ENCODE data around the gene BCL7A. TPM values are rescaled to one million over a fixed set of nuclear protein-coding genes. Genes with fewer than 3 reads are reported as not detected.
A peak's percentile ranks its signal among the peaks of the same experiment; 100 is the strongest.

BCL7A gene
- total and polyA plus RNA-seq, 2 of the 8 experiments (the other 6 are each of a cell fraction or from before 2014, with no cell fraction given), result 11.9 to 12.7 TPM

GRCh38 chr12:122063694-122064024 lies 42.0 kb downstream of the BCL7A start:
- ChIA-PET CTCF (ENCODE audit: partially characterized antibody) (interaction anchor here (0.6 to 20.6 kb wide), 20 partner anchors 9 to 367 kb away, joined by 3 to 379 read pairs (median 4); partner anchors contain the start of gene CFAP251), POLR2A (ENCODE audit: partially characterized antibody) (interaction anchor here (0.6 to 3.1 kb wide), 7 partner anchors 10 to 43 kb away, joined by 3 to 12 read pairs (median 7); no protein-coding TSS in a partner anchor)
- Histone ChIP-seq H3K79me2 (ENCODE audit: control insufficient read depth in 1 of 2, insufficient read depth in 2 of 2, low read length in 2 of 2) (no peaks in the 10 kb centered on the region), H3K4me2 (ENCODE audit: insufficient read depth in 1 of 2, low read depth in 2 of 2, low read length in 2 of 2) (peak overlapping the region in 1 of 2 experiments; percentile 61; a peak in 1 of 4 replicates), H4K5ac (ENCODE audit: insufficient read length, low read depth, low read length) (no peak overlapping the region), H4K91ac (replicated peaks; ENCODE audit: insufficient read length, low read length) (peak overlapping the region; percentile 49), H3K4ac (replicated peaks; ENCODE audit: insufficient read length, low read depth, low read length) (no peak overlapping the region), H2BK15ac (ENCODE audit: low read length) (peak overlapping the region; percentile 89; the same call in 1 of the 2 replicates), H3K56ac (replicated peaks; ENCODE audit: insufficient read length, low read depth, low read length) (no peak overlapping the region), H3K9ac (replicated peaks in 1 of 4; ENCODE audit: extremely low read depth in 1 of 4, low read depth in 3 of 4, low read length in 3 of 4) (peak overlapping the region in 1 of 4 experiments; percentile 4; a peak in 1 of 7 replicates), H3K27ac (ENCODE audit: low read depth, low read length) (no peak overlapping the region), H2BK12ac (ENCODE audit: low read depth, low read length) (peak overlapping the region; percentile 71; the same call in 1 of the 2 replicates), H3K14ac (ENCODE audit: insufficient read length) (no peak overlapping the region), H2BK5ac (ENCODE audit: low read depth, low read length) (0 out of 2 replicates have a peak overlapping the region, but pooled peaks have one; percentile 9), H3K23ac (ENCODE audit: insufficient read length) (no peak overlapping the region), H3K27me3 (replicated peaks in 1 of 4; ENCODE audit: control insufficient read depth in 3 of 4, extremely low read depth in 1 of 4, insufficient read depth in 3 of 4, low read length in 3 of 4) (no peaks in the 10 kb centered on the region), H3K4me3 (ENCODE audit: extremely low read depth in 1 of 4, insufficient read depth in 2 of 4, low read depth in 3 of 4, low read length in 4 of 4) (no peak overlapping the region), H2AK5ac (ENCODE audit: low read depth, low read length) (no peak overlapping the region; the same call in 1 of the 2 replicates), H3K79me1 (ENCODE audit: low read depth, low read length) (0 out of 2 replicates have a peak, but pooled peaks cover 2% of the 10 kb centered on the region), H2BK120ac (replicated peaks; ENCODE audit: low read depth, low read length) (no peak overlapping the region), H3K18ac (ENCODE audit: extremely low read depth, low read length) (peak overlapping the region; percentile 52; the same call in 1 of the 2 replicates), H3K36me3 (ENCODE audit: control insufficient read depth in 2 of 4, insufficient read depth in 4 of 4, low read length in 3 of 4) (peaks cover 2 to 17% (median 7%) of the 10 kb centered on the region in 4 experiments; a peak in 3 of 8 replicates), H4K8ac (ENCODE audit: extremely low read depth, insufficient read depth, low read length) (no peak overlapping the region), H4K20me1 (replicated peaks in 1 of 2; ENCODE audit: control insufficient read depth in 1 of 2, insufficient read depth in 2 of 2, low read length in 2 of 2) (no peaks in the 10 kb centered on the region), H2BK20ac (ENCODE audit: low read length) (0 out of 2 replicates have a peak overlapping the region, but pooled peaks have one; percentile 76), H3K23me2 (ENCODE audit: low read depth, low read length) (no peaks in the 10 kb centered on the region), H2AFZ (ENCODE audit: low read length) (no peak overlapping the region), H3K4me1 (replicated peaks in 1 of 4; ENCODE audit: control insufficient read depth in 3 of 4, insufficient read depth in 4 of 4, low read length in 3 of 4) (peaks cover 0 to 21% (median 10%) of the 10 kb centered on the region in 4 experiments; a peak in 6 of 7 replicates), H3K9me3 (ENCODE audit: insufficient read depth in 2 of 2, low read depth in 1 of 2, low read length in 1 of 2) (no peaks in the 10 kb centered on the region)
- no peak for FAIRE-seq
- WGBS, 2 experiments (ENCODE audit: extremely low coverage in 1 of 2, insufficient coverage in 1 of 2, insufficient read length in 1 of 2, insufficient replicate concordance in 2 of 2, low coverage in 1 of 2, low lambda C conversion rate in 2 of 2, missing lambda C conversion rate in 1 of 2), result 70% methylated on average over 6 of the region's 6 CpGs; no CpG with 5 or more reads in 1 of the 2 experiments
- TF ChIP-seq BRCA1 (IDR thresholded peaks at IDR 0.05; ENCODE audit: low read depth, low read length), result no peak
- DNase-seq (ENCODE audit: low read depth in 1 of 2, low spot score in 2 of 2), result no peak
